Activated naive CD8-positive, alpha-beta T cell treated with anti-CD3 and anti-CD28 coated beads for 36 hours (primary cell): ENCODE measurements around the gene RAB7B. TPM values are rescaled to one million over a fixed set of nuclear protein-coding genes. Genes with fewer than 3 reads are reported as not detected.

Source experiments
- DNase-seq: peaks from one replicate; pipeline ENCODE4 v3.0.0; 2021
- H3K27ac Mint-ChIP-seq: one replicate; pipeline ENCODE4 v1.8.0; 2022; ENCODE audit warnings: mild to moderate bottlenecking, moderate library complexity, mixed read lengths
- H3K27me3 Mint-ChIP-seq: one replicate; pipeline ENCODE4 v1.8.0; 2022; ENCODE audit warnings: mild to moderate bottlenecking, mixed read lengths
- H3K36me3 Mint-ChIP-seq: one replicate; pipeline ENCODE4 v1.8.0; 2021; ENCODE audit warnings: mild to moderate bottlenecking, mixed read lengths
- H3K4me1 Mint-ChIP-seq: one replicate; pipeline ENCODE4 v1.8.0; 2021; ENCODE audit warnings: mixed read lengths
- H3K4me3 Mint-ChIP-seq: one replicate; pipeline ENCODE4 v1.8.0; 2022; ENCODE audit warnings: mild to moderate bottlenecking, moderate library complexity, mixed read lengths
- H3K9me3 Mint-ChIP-seq: one replicate; pipeline ENCODE4 v1.8.0; 2022; ENCODE audit warnings: mixed read lengths
- total RNA-seq, 2 experiments: library from RNA; stranded (reverse); gene quantifications; one replicate each; pipeline ENCODE4 v1.2.3, GENCODE V29; 2021

RAB7B gene
- total RNA-seq, 2 experiments from 2014 or later, result not detected

DNA sequence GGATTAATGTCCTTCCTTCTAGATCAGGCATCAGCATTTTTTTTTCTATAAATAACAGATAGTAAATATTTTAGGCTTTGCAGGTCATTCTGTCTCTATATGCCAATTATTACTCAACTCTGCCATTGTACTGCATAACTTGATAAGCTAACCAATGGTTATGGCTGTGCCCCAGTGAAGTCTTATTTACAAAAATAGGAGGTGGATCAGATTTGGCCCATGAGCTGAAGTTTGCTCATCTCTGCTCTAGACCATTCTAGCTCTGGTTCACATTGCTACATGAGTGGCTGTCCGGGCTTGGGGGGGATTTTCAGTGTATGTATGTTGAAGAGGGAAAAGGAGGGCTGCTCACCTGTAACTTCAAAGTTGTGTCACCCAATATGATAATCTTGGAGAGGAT lies 10.1 kb downstream of the RAB7B start:
- Mint-ChIP-seq H3K27me3 (peaks cover 3% of the 10 kb centered on the region), H3K27ac (no peak overlapping the region), H3K36me3 (no peaks in the 10 kb centered on the region), H3K4me1 (no peaks in the 10 kb centered on the region), H3K4me3 (no peak overlapping the region), H3K9me3 (no peaks in the 10 kb centered on the region)
- DNase-seq, result no peak

DNA sequence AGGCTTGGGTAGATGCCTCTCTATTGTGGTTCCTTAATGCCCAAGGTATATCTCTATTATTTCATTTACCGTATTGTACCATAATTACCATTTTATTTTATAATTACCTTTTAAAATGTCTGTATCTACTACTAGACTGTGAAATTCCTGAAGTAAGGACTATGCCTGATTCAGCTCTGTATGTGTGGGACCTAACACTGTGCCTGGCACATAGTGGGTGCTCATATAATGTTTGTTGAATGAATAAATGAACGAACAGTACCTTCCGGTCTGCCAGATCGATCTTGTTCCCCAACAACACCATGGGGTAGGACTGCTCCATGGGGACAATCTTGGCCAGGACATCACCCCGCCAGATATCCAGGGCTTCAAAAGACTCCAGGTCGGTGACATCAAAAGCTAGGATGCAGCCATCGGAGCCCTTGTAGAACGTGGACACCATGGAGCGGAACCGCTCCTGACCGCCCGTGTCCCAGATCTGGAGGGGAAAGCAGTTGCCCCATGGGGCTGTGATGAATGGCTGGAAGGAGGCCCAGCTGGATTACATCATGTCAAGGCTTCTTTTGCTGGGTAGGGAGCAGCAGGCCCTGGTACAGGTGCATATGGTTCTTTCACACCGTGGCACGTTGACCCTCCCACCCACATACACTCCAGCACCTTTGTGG lies 10.8 kb downstream of the RAB7B start:
- peaks cover 3% of the 10 kb centered on the region for H3K27me3 Mint-ChIP-seq
- H3K27ac Mint-ChIP-seq, result no peak overlapping the region
- H3K9me3 Mint-ChIP-seq, result no peaks in the 10 kb centered on the region
- H3K4me3 Mint-ChIP-seq, result no peak overlapping the region
- H3K36me3 Mint-ChIP-seq, result no peaks in the 10 kb centered on the region
- DNase-seq, result no peak
- no peaks in the 10 kb centered on the region for H3K4me1 Mint-ChIP-seq

DNA sequence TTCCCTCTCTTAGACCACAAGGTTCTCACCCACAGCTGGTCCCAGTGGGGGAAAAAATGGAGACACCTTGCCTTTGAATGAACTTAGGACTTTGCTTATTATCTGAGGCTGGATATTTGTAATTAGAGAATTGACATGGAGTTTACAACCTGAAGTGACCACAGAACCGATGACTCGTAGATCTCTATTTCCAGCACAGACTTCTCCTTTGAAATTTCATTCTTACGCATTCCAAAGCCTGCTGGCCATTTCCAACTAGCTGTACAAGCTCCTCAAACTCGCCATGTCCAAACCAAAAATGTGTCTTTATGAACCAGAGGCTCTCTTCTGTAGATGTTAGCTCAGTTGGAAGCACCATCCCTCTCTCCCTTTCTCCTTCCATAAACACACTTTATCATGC lies 12.0 kb downstream of the RAB7B start:
- Mint-ChIP-seq H3K27ac (no peak overlapping the region), H3K4me3 (no peak overlapping the region), H3K4me1 (no peaks in the 10 kb centered on the region), H3K27me3 (peaks cover 3% of the 10 kb centered on the region), H3K9me3 (no peaks in the 10 kb centered on the region), H3K36me3 (no peaks in the 10 kb centered on the region)
- DNase-seq, result no peak

DNA sequence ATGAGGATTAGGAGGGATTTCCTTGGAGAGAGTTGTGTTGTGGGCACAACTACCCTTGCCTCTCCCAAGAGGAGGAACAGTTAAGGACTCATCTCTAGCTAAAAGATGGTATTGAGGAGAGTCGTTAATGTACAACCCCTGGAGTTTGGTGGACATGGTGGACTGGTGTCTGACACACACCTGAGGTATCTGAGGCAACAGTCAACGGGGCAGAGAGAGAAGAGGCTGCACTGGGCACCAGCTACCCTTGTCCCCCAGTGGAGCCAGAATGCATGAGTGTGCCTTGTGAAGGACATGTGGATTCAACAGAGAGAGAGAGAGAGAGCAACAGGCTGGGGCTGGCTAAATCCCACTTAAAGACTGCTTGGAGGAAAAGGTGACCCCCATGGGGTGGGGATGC lies 13.0 kb downstream of the RAB7B start:
- H3K4me3 Mint-ChIP-seq, result no peak overlapping the region
- DNase-seq, result no peak
- H3K9me3 Mint-ChIP-seq, result no peaks in the 10 kb centered on the region
- H3K4me1 Mint-ChIP-seq, result no peaks in the 10 kb centered on the region
- H3K27me3 Mint-ChIP-seq, result peaks cover 3% of the 10 kb centered on the region
- H3K36me3 Mint-ChIP-seq, result no peaks in the 10 kb centered on the region
- no peak overlapping the region for H3K27ac Mint-ChIP-seq

DNA sequence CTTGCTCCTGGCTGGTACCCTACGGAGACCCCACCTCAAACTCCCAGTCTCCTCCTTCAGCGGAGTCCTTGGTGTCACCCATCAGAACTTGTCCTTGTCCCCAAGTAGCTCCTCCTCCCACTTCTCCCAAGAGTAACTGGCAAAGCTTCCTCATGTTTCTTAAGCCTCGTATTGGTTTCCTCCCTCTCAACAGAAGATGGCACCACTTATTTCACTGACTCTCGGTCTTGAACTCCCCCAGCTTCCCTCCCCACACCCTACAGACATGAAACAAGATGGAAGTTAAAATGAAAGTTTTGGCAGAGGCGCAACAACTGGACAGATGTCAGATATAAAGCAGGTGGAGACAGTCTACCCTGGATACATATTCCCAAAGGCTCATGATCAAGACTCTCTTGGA lies 13.4 kb downstream of the RAB7B start:
- DNase-seq, result no peak
- Mint-ChIP-seq H3K4me1 (no peaks in the 10 kb centered on the region), H3K36me3 (no peaks in the 10 kb centered on the region), H3K27ac (peak overlapping the region; percentile 13), H3K9me3 (no peaks in the 10 kb centered on the region), H3K27me3 (peaks cover 3% of the 10 kb centered on the region), H3K4me3 (no peak overlapping the region)

DNA sequence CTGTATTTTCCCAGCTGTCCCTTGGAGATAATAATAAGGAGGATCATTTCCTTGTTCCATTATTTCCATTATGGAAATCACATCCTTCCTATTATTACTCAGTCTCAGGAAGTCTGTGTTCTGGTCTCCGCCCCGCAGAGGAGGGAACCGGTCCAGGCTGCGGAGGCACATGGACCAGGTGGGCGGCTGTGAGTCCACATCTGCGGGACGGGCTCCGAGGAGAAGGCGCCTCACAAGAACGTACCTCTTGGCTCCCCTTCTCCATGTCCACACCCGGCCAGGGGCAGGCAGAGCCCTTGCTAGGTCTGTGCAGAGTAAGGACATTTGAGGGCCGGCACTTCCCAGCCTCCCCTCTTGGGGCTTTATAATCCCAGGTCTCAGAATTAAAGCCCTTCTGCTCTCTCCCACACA lies 14.6 kb downstream of the RAB7B start:
- H3K4me1 Mint-ChIP-seq, result no peaks in the 10 kb centered on the region
- peaks cover 3% of the 10 kb centered on the region for H3K27me3 Mint-ChIP-seq
- H3K4me3 Mint-ChIP-seq, result no peak overlapping the region
- no peak for DNase-seq
- H3K9me3 Mint-ChIP-seq, result no peaks in the 10 kb centered on the region
- H3K36me3 Mint-ChIP-seq, result no peaks in the 10 kb centered on the region
- no peak overlapping the region for H3K27ac Mint-ChIP-seq

DNA sequence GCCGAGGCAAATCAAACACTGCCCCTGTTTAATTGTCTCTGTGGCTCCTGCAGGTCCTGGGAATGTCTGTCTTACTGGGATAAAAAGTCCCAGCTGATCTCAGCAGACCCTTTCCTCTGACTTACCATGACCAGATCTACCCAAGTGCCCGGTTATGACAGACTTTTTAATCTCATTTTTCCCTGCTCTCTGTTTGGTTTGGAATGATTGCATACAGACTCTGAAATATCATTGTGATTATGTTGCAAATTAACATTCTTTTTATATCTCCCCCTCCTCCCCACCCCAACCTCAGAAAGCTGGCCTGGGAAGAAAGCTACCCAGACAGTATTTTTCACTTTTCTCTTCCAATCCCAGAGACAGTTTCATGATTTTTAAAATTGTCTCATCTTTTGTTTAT lies 16.3 kb downstream of the RAB7B start:
- peaks cover 3% of the 10 kb centered on the region for H3K27me3 Mint-ChIP-seq
- H3K9me3 Mint-ChIP-seq, result no peaks in the 10 kb centered on the region
- no peak overlapping the region for H3K4me3 Mint-ChIP-seq
- DNase-seq, result no peak
- H3K36me3 Mint-ChIP-seq, result no peaks in the 10 kb centered on the region
- no peak overlapping the region for H3K27ac Mint-ChIP-seq
- no peaks in the 10 kb centered on the region for H3K4me1 Mint-ChIP-seq

DNA sequence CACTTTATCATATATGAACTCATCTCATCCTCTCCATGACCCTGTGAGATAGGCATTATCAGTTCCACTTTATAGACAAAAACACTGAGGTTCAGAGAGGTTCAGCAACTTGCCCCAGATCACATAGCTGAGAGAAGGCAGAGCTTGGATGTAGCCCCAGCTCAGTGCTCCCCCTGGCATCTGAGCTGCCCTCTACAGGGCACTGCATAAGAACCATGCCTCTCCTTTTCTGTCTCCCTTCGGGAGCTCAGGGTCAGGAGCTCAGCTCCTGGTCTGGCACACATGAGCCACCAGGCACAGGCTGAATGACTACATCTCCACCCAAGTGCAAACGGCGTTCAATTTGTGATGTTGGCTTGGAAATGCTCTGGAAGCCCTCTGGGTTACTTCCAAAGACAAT lies 16.9 kb downstream of the RAB7B start:
- Mint-ChIP-seq H3K4me1 (no peaks in the 10 kb centered on the region), H3K4me3 (no peak overlapping the region), H3K36me3 (no peaks in the 10 kb centered on the region), H3K27ac (no peak overlapping the region), H3K9me3 (no peaks in the 10 kb centered on the region), H3K27me3 (peaks cover 3% of the 10 kb centered on the region)
- no peak for DNase-seq

DNA sequence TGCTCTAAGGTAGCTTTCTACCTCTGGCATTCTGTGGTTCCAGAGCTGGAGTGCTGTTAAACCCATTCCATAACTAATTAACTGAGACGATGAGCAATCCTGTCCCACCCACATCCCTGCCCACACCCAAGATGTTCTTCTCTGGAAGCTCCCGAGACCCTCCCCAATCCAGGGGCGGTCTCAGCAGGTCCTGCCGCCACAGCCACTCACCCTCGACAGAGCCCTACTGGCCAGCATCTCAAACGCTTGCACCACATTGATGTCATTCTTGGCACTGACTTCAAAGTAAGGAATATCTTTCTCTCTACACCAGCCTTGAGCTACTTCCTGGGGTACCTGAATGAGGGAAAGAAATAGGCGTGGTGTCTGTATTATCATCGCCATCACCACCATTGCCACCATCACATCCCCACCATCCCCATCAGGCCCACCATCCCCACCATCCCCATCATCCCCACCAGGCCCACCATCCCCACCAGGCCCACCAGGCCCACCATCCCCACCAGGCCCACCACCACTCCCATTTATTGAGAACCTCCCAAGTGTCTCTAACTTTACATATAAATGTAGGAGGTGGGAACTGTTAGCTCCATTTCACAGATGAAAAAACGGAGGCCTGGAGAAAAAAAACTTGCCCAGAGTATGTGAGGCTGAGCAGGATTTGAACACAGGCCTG lies 17.7 kb downstream of the RAB7B start:
- DNase-seq, result no peak
- H3K4me1 Mint-ChIP-seq, result no peaks in the 10 kb centered on the region
- peaks cover 3% of the 10 kb centered on the region for H3K27me3 Mint-ChIP-seq
- H3K9me3 Mint-ChIP-seq, result no peaks in the 10 kb centered on the region
- H3K4me3 Mint-ChIP-seq, result no peak overlapping the region
- H3K36me3 Mint-ChIP-seq, result no peaks in the 10 kb centered on the region
- H3K27ac Mint-ChIP-seq, result no peak overlapping the region

DNA sequence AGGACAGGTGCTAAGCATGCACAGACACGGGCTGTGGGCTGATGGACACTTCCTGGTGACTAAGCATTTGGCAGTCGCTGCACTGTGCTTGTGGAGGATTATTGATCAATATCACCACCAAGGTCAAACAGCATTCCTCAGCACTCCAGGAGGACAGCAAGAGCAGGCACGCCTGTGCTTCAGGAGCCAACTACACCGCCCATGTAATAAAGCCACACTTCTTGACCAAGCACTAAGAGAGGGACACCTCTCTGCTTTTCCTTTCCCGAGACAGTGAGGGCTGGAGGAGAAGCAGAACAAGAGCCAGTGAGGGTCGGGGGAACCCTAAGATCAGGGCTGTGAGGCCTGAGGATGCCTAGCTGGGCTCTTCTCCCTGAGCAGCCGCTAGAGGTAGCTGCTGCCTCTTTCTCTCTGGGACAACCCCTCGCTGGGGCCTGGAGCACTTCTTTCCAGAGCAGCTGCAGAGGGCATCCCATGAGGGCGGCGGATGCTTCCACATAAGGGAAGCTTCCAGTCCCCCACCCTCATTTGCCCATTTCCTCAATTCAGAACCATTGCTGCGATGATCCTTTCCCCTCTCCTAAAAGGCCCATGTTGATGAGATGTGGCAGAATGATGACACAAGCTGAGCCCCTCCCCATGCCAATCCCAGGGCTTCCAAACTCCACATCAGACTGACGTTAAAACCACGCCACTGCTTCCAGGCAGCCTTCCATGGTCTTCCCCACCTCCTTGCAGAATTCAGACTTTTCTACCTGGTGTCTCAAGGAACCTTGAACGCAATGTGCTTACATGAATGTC lies 19.1 kb downstream of the RAB7B start:
- H3K36me3 Mint-ChIP-seq, result no peaks in the 10 kb centered on the region
- peak; percentile 36 for DNase-seq
- no peaks in the 10 kb centered on the region for H3K27me3 Mint-ChIP-seq
- no peaks in the 10 kb centered on the region for H3K9me3 Mint-ChIP-seq
- H3K27ac Mint-ChIP-seq, result no peak overlapping the region
- no peak overlapping the region for H3K4me3 Mint-ChIP-seq
- H3K4me1 Mint-ChIP-seq, result no peaks in the 10 kb centered on the region

DNA sequence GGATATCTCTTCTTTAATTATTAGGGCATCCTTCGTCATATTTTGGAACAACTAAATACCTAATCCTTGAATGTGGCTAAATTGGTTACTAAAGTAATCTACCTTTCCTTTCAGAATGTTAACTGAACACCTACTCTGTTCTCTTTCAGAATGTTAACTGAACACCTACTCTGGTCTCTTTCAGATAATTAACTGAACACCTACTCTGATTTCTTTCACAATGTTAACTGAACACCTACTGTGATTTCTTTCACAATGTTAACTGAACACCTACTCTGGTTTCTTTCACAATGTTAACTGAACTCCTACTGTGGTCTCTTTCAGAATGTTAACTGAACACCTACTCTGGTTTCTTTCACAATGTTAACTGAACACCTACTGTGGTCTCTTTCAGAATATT lies 21.9 kb downstream of the RAB7B start:
- no peaks in the 10 kb centered on the region for H3K36me3 Mint-ChIP-seq
- no peak overlapping the region for H3K27ac Mint-ChIP-seq
- DNase-seq, result no peak
- no peaks in the 10 kb centered on the region for H3K9me3 Mint-ChIP-seq
- no peaks in the 10 kb centered on the region for H3K4me1 Mint-ChIP-seq
- H3K27me3 Mint-ChIP-seq, result no peaks in the 10 kb centered on the region
- no peak overlapping the region for H3K4me3 Mint-ChIP-seq

DNA sequence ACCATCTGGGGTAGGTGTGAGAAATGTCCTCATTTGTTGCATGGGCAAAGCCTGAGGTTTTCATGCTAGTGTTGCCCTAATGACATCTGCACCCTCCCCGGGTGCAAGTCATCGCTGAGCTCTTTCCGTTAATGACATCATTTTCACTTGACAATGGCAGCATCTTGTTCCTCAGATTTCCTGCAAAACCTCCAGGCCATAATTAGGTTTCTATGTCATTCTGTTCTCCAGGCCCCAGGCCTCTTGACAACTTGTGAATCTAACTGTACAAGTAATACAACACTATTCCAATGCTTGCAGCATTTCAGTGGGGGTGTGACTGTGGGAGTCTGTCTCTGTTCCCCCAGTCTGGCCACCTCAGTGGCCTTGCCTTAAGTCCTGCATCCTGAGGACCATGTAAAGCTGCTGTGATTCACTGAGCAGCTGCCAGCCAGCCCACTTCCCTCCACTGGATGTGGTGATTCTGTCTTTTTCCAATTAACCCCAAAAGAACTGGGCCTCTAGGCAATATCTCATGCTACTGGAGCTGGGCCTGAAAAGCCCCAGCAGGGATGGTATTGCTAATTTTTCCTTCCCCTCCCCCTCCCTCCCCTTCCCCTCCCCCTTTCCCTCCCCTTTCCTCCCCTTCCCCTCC lies 22.8 kb downstream of the RAB7B start:
- no peak overlapping the region for H3K4me3 Mint-ChIP-seq

DNA sequence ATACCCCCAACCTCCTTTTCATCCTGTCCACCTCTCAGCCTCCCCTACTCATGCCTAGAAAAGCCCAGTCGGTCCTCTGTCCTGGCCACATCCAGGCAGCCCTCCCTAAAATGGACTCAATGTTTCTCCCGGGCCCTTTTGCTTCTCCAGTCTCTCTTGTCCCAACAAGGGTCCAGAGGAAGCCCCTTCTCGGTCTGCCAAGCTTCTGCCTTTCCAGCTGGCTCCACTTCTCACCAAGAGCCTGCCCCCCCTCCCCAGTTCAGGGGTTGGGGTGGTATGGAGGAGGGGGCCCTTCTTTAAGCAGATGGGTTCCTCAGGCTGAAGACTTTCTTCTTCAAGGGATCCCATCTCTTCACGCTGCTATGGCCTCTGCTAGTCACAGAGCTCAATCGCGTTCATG lies 23.9 kb downstream of the RAB7B start:
- DNase-seq, result no peak
- Mint-ChIP-seq H3K27ac (no peak overlapping the region), H3K9me3 (peaks cover 6% of the 10 kb centered on the region), H3K4me3 (no peak overlapping the region), H3K27me3 (no peaks in the 10 kb centered on the region), H3K4me1 (no peaks in the 10 kb centered on the region), H3K36me3 (no peaks in the 10 kb centered on the region)

More for the DNA sequence above, 22.8 kb downstream of the RAB7B start:
- H3K4me1 Mint-ChIP-seq, result no peaks in the 10 kb centered on the region
- H3K9me3 Mint-ChIP-seq, result no peaks in the 10 kb centered on the region
- no peaks in the 10 kb centered on the region for H3K36me3 Mint-ChIP-seq
- no peak for DNase-seq
- H3K27ac Mint-ChIP-seq, result no peak overlapping the region
- H3K27me3 Mint-ChIP-seq, result no peaks in the 10 kb centered on the region

DNA sequence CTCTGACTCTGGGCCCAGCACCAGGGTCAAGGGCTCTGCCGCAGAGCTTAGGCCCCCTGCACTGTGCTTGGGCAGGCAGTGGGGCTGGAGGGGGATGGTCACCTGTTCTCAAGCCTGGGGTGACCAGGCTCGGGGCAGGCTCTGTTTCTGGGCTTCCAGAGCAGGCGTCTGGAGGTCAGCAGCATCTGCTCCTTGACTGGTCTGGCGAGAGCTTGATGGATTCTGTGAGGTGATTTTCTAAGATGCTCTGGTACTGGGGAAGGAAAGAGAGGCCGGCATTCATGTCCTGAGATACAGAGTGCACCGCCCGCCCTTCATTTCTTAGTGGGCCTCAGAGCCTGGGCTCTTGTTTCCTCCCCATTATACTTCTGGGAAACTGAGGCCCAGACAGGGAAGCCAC lies 24.5 kb downstream of the RAB7B start:
- Mint-ChIP-seq H3K4me1 (no peaks in the 10 kb centered on the region), H3K36me3 (no peaks in the 10 kb centered on the region), H3K27me3 (no peaks in the 10 kb centered on the region), H3K4me3 (no peak overlapping the region), H3K27ac (no peak overlapping the region), H3K9me3 (peaks cover 10% of the 10 kb centered on the region)
- no peak for DNase-seq

DNA sequence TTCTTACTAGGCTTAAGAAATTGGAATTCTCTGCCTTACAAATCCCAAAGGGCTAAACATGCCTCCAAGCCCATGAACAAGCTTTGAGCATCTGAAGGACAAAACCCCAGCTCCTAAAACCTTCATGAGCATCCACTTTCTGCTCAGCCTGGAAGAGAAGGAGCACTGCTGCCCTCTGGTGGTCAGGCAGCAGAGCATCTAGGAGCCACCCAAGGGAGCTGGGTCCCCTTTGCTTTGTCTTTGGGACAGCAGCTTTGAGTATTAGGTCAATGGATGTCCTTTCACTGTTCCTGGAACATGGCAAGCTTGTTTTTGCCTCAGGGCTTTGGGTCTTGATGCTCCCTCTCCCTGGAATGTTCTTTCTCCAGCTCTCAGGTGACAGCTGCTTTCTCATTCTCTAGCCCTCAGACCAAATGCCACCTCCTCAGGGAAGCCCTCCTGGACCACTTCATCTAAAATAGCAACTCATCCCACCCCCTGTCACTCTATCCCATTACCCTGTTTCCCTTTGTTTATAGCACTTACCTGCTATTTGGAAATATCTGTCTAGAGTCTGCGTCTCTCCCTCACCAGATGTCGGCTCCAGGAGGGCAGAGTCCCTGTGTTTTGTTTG lies 25.7 kb downstream of the RAB7B start:
- no peaks in the 10 kb centered on the region for H3K4me1 Mint-ChIP-seq
- H3K36me3 Mint-ChIP-seq, result no peaks in the 10 kb centered on the region
- H3K27ac Mint-ChIP-seq, result no peak overlapping the region
- H3K27me3 Mint-ChIP-seq, result no peaks in the 10 kb centered on the region
- DNase-seq, result peak; percentile 71
- no peak overlapping the region for H3K4me3 Mint-ChIP-seq
- peaks cover 12% of the 10 kb centered on the region for H3K9me3 Mint-ChIP-seq
